Fibroblast of lung (primary cell): ENCODE results near the gene TRIM8.

Source experiments
- CTCF ChIP-seq, 2 donors: IDR thresholded peaks in 1 of 2; conservative IDR thresholded peaks in 1 of 2; 1 replicate in 1 of 2; 2 replicates in 1 of 2; pipeline ENCODE4 v1.5.1; 2011 to 2012; ENCODE audit warnings: low read length in 2 of 2, control low read depth in 1 of 2, inconsistent platforms in 1 of 2, low read depth in 1 of 2, mild to moderate bottlenecking in 1 of 2
- EZH2 ChIP-seq: IDR thresholded peaks from 2 replicates; pipeline ENCODE4 v1.5.1; 2012; ENCODE audit warnings: low read length, control low read depth, mild to moderate bottlenecking; ENCODE audit errors: missing control alignments

GRCh38 chr10:102611514-102612087 is 32.7 kb upstream of the TRIM8 start:
- TF ChIP-seq CTCF (conservative IDR thresholded peaks at IDR 0.05 in 1 of 2, IDR thresholded peaks at IDR 0.05 in 1 of 2; ENCODE audit: low read depth in 1 of 2, low read length in 2 of 2) (no peak), EZH2 (no peak)
